AG09309 (cell line): Measurements from ENCODE around the gene LGR6.
A peak's percentile ranks its signal among the peaks of the same experiment; 100 is the strongest.

Source experiments
- DNase-seq: peaks from one replicate; pipeline ENCODE4 v3.0.0-alpha.2; 2010; ENCODE audit warnings: low read depth
- H3K4me3 ChIP-seq: 2 replicates; pipeline ENCODE4 v1.5.1; 2011; ENCODE audit warnings: mild to moderate bottlenecking, low read depth, low read length, moderate library complexity; ENCODE audit not compliant: control insufficient read depth
- CTCF ChIP-seq: IDR thresholded peaks from 2 replicates; pipeline ENCODE4 v1.5.1; 2011; ENCODE audit warnings: mild to moderate bottlenecking, low read depth, low read length, inconsistent platforms; ENCODE audit not compliant: insufficient read depth, control insufficient read depth; ENCODE audit errors: missing control alignments

Gene LGR6

GRCh38 chr1:202274611-202275010 lies 81.0 kb downstream of the LGR6 start:
- H3K4me3 ChIP-seq = no peak overlapping the region
- no peak for DNase-seq
- peak; percentile 71 for TF ChIP-seq CTCF

- DNase-seq = no peak
- H3K4me3 ChIP-seq = no peak overlapping the region
- no peak for TF ChIP-seq CTCF
Measured at GRCh38 chr1:202275061-202275770, 81.6 kb downstream of the LGR6 start.

GRCh38 chr1:202276081-202276715 lies 82.6 kb downstream of the LGR6 start:
- no peak for TF ChIP-seq CTCF
- no peak for DNase-seq
- H3K4me3 ChIP-seq = no peak overlapping the region

- DNase-seq = no peak
- H3K4me3 ChIP-seq = no peak overlapping the region
- no peak for TF ChIP-seq CTCF
Measured at GRCh38 chr1:202276920-202277319, 83.3 kb downstream of the LGR6 start.

- no peak for TF ChIP-seq CTCF
- DNase-seq = no peak
- no peak overlapping the region for H3K4me3 ChIP-seq
Measured at GRCh38 chr1:202278751-202279150, 85.2 kb downstream of the LGR6 start.

- TF ChIP-seq CTCF = no peak
- DNase-seq = no peak
- no peak overlapping the region for H3K4me3 ChIP-seq
Measured at GRCh38 chr1:202279806-202280205, 86.2 kb downstream of the LGR6 start.
